Mucosa of rectum (tissue), 2 donors: Measurements from ENCODE around the gene ITPR2.

Experiments used
- H3K27ac ChIP-seq, 2 donors: one replicate each; pipeline ENCODE4 v1.7.0; 2013; ENCODE audit warnings: inconsistent platforms in 2 of 2, low read depth in 2 of 2, low read length in 2 of 2
- H3K27me3 ChIP-seq, 2 donors: one replicate each; pipeline ENCODE4 v1.7.0; 2013; ENCODE audit warnings: low read length in 2 of 2; ENCODE audit not compliant: control insufficient read depth in 2 of 2, insufficient read depth in 2 of 2
- H3K36me3 ChIP-seq, 2 donors: one replicate each; pipeline ENCODE4 v1.7.0; 2013; ENCODE audit warnings: low read length in 2 of 2; ENCODE audit not compliant: control insufficient read depth in 2 of 2, insufficient read depth in 2 of 2
- H3K4me1 ChIP-seq, 2 donors: one replicate each; pipeline ENCODE4 v1.7.0; 2013; ENCODE audit warnings: low read length in 2 of 2, mild to moderate bottlenecking in 1 of 2; ENCODE audit not compliant: control insufficient read depth in 2 of 2, insufficient read depth in 2 of 2
- H3K4me3 ChIP-seq, 2 donors: one replicate each; pipeline ENCODE4 v1.7.0; 2013; ENCODE audit warnings: low read length in 2 of 2
- H3K9ac ChIP-seq, 2 donors: one replicate each; pipeline ENCODE4 v1.7.0; 2013; ENCODE audit warnings: low read length in 2 of 2, low read depth in 1 of 2, mild to moderate bottlenecking in 1 of 2
- H3K9me3 ChIP-seq, 2 donors: one replicate each; pipeline ENCODE4 v1.7.0; 2013; ENCODE audit warnings: low read length in 2 of 2; ENCODE audit not compliant: control insufficient read depth in 2 of 2
- donor health status: healthy.
- donor health status: Normal muscosa, but diverticular disease.

ITPR2 gene

DNA sequence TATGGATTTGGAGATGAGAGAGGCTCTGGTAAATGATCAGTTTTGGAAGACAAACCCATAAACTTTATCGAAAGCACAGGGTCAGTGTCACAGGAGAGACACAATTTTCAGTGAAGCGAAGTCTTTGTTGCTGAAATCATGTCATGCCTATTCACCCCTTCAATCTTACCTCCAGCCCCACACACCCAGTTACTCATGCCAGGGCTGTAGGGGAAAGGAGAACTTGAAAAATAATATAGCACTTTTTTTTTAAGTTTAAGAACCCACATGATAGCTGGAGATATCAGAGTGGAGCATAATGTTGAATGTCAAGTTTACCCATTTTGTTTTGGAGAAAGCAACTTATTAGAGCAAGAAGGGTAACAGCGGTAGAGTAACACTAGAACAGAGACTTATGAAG is 530.2 kb downstream of the ITPR2 start:
- no peaks in the 10 kb centered on the region for H3K27me3 ChIP-seq
- H3K9me3 ChIP-seq, result no peaks in the 10 kb centered on the region
- H3K9ac ChIP-seq, result no peak overlapping the region
- no peak overlapping the region for H3K4me3 ChIP-seq
- no peaks in the 10 kb centered on the region for H3K36me3 ChIP-seq
- H3K27ac ChIP-seq, result no peak overlapping the region
- peaks cover 0 to 2% of the 10 kb centered on the region in 2 donors for H3K4me1 ChIP-seq

- Histone ChIP-seq H3K9me3 (no peaks in the 10 kb centered on the region), H3K36me3 (no peaks in the 10 kb centered on the region), H3K4me3 (no peak overlapping the region), H3K27me3 (no peaks in the 10 kb centered on the region), H3K27ac (no peak overlapping the region), H3K4me1 (peaks cover 0 to 2% of the 10 kb centered on the region in 2 donors), H3K9ac (no peak overlapping the region)
Observed at GRCh38 chr12:26299751-26300150, 533.2 kb downstream of the ITPR2 start.

- no peaks in the 10 kb centered on the region for H3K27me3 ChIP-seq
- peak overlapping the region; percentile 9 to 53 for H3K4me3 ChIP-seq
- H3K9ac ChIP-seq, result no peak overlapping the region
- H3K4me1 ChIP-seq, result peaks cover 0 to 2% of the 10 kb centered on the region in 2 donors
- H3K36me3 ChIP-seq, result no peaks in the 10 kb centered on the region
- H3K27ac ChIP-seq, result peak overlapping the region; percentile 53 to 65
- no peaks in the 10 kb centered on the region for H3K9me3 ChIP-seq
Observed at GRCh38 chr12:26298785-26299621, 534.0 kb downstream of the ITPR2 start.

DNA sequence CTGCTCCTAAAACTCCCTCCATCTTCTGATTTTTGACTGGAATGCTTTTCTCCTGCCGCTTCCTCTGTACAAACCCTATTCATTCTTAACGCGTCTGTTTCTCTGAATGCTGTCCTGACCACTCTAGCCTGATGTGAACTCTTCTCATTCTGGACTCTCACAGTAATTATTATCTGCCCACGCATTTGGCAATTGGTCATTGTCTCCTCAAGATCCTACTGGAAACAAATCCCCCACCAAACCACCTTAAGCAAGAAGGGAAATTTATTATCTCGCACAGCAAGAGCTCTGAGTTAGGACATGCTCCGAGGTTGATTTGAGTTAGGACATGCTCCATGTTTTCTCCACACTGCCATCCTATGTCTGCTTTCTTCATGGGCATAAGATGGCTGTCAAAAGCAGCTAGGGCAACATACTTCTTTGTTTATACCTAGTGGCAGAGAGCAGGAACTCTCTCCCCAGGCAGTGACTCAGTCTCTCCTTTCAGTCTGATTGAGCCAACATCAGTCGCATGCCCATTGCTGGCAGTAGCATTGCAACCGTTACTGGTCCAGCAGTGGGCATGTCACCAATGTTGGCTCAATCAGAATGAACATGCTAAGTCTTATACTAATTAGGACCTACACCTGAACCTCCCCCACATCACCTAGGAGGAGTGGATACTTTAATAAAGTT is 535.5 kb downstream of the ITPR2 start:
- no peaks in the 10 kb centered on the region for H3K27me3 ChIP-seq
- no peak overlapping the region for H3K9ac ChIP-seq
- H3K27ac ChIP-seq, result no peak overlapping the region
- no peak overlapping the region for H3K4me3 ChIP-seq
- no peaks in the 10 kb centered on the region for H3K36me3 ChIP-seq
- no peaks in the 10 kb centered on the region for H3K9me3 ChIP-seq
- peaks cover 0 to 2% of the 10 kb centered on the region in 2 donors for H3K4me1 ChIP-seq

DNA sequence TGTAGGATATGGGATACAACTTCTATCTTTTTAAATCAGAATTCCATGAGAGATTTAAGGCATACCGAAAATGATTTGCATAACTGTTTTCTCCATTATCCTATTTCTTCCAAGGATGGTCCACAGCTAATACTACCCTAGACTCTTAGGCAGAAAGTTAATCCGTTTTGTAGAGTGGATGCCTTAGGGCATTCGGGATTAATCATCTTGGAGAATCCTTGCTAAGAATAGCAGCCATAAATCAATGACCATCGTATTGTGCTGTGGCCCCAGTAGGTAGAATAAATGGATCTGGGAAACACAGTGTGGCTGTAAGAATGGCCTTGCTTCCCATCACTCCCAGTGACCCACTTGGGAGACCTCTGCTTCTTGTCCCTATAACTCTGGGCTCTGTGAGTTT is 538.0 kb downstream of the ITPR2 start:
- Histone ChIP-seq H3K4me1 (peaks cover 0 to 2% of the 10 kb centered on the region in 2 donors), H3K9ac (no peak overlapping the region), H3K4me3 (no peak overlapping the region), H3K27ac (no peak overlapping the region), H3K9me3 (no peaks in the 10 kb centered on the region), H3K27me3 (no peaks in the 10 kb centered on the region), H3K36me3 (no peaks in the 10 kb centered on the region)

DNA sequence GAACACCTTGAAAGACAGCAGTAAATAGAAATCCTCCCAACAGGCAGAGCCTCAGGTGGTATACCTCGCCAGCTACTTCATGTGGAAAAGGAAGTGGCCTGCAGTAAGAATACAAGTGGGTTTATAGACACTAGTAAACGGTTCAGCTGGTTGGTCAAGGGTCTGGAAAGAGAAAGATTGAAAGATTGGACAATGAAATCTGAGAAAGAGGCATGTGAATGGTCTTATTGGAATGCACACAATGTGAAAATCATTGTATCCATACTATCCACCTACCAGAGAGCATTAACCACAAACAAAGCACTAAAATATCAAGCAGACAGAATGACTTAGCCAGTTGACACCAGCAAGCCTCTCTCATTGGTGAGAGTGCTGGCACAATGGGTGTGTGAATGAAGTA is 539.4 kb downstream of the ITPR2 start:
- H3K4me1 ChIP-seq, result no peaks in the 10 kb centered on the region
- no peak overlapping the region for H3K9ac ChIP-seq
- no peak overlapping the region for H3K4me3 ChIP-seq
- H3K36me3 ChIP-seq, result no peaks in the 10 kb centered on the region
- no peaks in the 10 kb centered on the region for H3K9me3 ChIP-seq
- H3K27me3 ChIP-seq, result no peaks in the 10 kb centered on the region
- H3K27ac ChIP-seq, result no peak overlapping the region

GRCh38 chr12:26292596-26292995 is 540.4 kb downstream of the ITPR2 start:
- Histone ChIP-seq H3K27ac (no peak overlapping the region), H3K9ac (no peak overlapping the region), H3K9me3 (no peaks in the 10 kb centered on the region), H3K27me3 (no peaks in the 10 kb centered on the region), H3K4me3 (no peak overlapping the region), H3K4me1 (no peaks in the 10 kb centered on the region), H3K36me3 (no peaks in the 10 kb centered on the region)

DNA sequence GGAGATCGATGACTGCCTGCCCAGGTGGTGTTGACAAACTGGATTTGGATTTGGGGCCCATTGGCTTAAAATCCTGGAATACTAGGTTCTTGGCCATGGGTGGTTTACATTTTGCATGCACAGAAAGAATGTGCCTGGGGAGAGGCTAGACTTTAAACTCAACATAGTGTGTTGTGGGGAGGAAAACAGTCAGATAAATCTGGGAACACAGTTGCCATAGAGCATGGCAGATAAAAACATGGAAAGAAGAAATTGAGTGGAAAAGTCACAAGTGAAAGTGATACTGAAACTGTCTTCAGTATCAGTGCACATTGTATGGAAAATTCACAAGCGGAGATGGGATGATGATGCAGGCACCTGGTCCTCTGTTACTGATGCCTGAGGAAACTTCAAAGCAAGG is 542.4 kb downstream of the ITPR2 start:
- no peaks in the 10 kb centered on the region for H3K9me3 ChIP-seq
- H3K27ac ChIP-seq, result no peak overlapping the region
- H3K27me3 ChIP-seq, result no peaks in the 10 kb centered on the region
- no peak overlapping the region for H3K9ac ChIP-seq
- no peaks in the 10 kb centered on the region for H3K4me1 ChIP-seq
- H3K4me3 ChIP-seq, result no peak overlapping the region
- no peaks in the 10 kb centered on the region for H3K36me3 ChIP-seq

GRCh38 chr12:26287671-26288381 is 545.2 kb downstream of the ITPR2 start:
- H3K4me1 ChIP-seq, result no peaks in the 10 kb centered on the region
- H3K4me3 ChIP-seq, result no peak overlapping the region
- no peak overlapping the region for H3K27ac ChIP-seq
- no peaks in the 10 kb centered on the region for H3K9me3 ChIP-seq
- H3K9ac ChIP-seq, result no peak overlapping the region
- H3K27me3 ChIP-seq, result no peaks in the 10 kb centered on the region
- H3K36me3 ChIP-seq, result no peaks in the 10 kb centered on the region
